ENCODE results near the gene CXorf65.

The CXorf65 gene

DNA sequence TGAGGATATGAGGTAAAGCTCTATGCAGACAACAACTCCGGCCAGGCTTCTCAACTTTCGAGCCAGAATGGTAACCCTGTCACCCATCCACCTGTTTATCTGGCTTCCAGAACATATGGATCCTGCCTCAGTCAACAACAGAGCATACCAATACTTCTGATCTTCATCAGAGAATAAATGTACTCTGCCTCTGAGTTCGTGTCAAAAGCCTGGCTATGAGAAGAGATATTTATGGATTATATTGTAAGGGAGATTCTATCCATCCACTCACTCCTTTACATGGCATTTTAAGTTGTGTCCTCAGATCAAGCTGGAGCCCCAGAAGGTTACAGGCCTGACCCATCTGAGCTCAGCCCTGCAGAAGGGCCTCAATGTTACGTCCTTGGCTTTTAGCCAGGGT is 20.6 kb downstream of the CXorf65 start:
- DNase-seq (ENCODE audit: insufficient read length, low spot score) = no peak
- TF ChIP-seq, protein P1, sequence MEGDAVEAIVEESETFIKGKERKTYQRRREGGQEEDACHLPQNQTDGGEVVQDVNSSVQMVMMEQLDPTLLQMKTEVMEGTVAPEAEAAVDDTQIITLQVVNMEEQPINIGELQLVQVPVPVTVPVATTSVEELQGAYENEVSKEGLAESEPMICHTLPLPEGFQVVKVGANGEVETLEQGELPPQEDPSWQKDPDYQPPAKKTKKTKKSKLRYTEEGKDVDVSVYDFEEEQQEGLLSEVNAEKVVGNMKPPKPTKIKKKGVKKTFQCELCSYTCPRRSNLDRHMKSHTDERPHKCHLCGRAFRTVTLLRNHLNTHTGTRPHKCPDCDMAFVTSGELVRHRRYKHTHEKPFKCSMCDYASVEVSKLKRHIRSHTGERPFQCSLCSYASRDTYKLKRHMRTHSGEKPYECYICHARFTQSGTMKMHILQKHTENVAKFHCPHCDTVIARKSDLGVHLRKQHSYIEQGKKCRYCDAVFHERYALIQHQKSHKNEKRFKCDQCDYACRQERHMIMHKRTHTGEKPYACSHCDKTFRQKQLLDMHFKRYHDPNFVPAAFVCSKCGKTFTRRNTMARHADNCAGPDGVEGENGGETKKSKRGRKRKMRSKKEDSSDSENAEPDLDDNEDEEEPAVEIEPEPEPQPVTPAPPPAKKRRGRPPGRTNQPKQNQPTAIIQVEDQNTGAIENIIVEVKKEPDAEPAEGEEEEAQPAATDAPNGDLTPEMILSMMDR (IDR thresholded peaks at IDR 0.05; ENCODE audit: insufficient read depth, missing control alignments) = no peak
- FAIRE-seq = no peak

DNA sequence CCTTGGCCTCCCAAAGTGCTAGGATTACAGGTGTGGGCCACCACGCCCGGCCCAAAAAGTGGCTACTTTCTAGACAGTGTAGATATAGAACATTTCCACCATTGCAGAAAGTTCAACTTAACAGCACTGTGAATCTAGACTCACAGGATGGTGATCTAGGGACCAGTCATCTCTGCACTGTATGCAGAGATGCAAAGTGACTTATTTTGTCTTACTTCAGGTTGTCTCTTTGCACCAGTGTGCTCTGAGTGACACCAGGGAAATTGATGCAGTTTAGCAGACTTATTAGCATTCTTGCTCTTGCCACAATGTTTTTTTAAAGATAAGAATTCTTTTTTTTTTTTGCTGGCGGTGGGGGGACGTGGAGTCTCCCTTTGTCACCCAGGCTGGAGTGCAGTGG is 23.7 kb downstream of the CXorf65 start:
- DNase-seq (ENCODE audit: insufficient read length, low spot score) (no peak), FAIRE-seq (no peak)
- TF ChIP-seq, protein P1 (IDR thresholded peaks at IDR 0.05; ENCODE audit: insufficient read depth, missing control alignments) = no peak

DNA sequence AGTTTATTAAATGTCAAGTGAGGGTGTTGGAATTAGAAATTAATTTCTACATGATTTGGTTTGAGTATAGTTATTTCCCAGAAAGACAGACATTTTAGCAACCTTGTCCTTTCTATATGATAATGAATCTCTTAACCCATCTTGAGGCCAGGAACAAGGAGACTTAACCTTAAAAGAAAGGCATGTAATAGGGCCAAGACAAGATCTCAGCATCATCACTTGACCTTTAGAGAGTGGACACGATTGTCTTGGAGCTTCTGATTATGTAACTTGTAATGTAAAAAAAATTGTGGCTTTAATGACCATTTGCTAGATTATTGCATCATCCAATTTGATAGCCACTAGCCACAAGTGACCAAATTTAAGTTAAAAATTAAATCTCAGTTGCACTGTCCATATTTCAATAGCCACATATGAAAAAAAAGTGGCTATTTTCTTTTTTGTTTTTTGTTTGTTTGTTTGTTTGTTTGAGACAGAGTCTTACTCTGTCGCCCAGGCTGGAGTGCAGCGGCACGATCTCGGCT is 24.4 kb downstream of the CXorf65 start:
- DNase-seq (ENCODE audit: insufficient read length, low spot score) = no peak
- TF ChIP-seq, protein P1 (IDR thresholded peaks at IDR 0.05; ENCODE audit: insufficient read depth, missing control alignments) = no peak
- FAIRE-seq = no peak

DNA sequence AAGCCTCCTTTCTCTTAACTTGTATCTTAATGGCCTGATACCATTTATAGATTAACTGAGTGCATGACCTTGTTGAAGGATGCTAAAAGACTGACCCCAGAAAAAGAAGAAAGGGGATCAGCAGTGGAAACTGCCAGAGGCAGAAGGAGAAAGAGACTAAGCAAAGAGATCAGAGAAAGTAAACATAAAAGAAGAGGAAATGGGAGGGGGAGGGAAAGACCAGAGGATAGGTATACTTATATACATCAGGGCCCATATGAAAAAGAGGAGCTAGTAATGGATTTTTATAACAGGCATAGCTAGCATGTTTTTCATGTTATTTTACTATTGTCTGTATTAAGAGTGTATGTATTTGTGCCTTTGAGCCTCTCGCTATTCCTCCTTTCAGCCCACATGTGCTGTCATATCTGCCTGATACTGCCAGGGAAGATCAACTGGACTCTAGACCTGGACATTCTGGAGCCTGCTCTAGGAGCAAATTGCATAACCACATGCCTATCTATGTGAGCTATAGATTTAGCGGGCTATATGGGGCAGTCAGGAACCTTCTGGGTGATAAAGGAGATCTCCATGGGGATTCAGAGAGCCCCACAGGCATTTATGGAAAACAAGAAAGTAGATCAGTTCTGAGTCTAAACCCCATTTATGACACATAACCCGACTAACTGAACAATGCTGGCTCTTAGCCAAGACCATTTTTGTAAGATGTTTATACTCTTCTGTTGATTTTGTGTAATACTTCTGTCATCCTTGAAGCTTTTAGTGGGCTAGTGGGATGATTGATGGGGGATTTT is 25.0 kb downstream of the CXorf65 start:
- no peak for DNase-seq (ENCODE audit: insufficient read length, low spot score)
- FAIRE-seq = no peak
- TF ChIP-seq, protein P1 (IDR thresholded peaks at IDR 0.05; ENCODE audit: insufficient read depth, missing control alignments) = no peak

DNA sequence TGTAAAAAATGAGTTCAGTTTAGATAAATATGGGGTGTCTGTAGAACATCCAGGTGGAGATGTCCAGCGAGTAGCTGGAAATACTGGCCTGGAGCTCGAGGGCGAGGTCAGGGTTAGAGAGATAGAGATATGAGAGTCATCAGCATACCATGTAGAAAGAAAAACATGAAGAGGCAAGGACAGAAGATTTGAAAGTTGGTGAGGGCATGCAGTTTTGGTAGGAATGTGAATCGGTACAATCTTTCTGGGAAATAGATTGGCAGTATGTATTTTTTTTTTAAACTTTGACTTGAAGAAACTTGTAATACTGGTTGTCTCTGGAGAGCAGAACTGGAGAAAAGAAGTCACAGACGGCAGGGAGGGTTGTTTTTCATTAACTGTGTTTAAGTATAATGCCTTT is 36.0 kb downstream of the CXorf65 start:
- FAIRE-seq = no peak
- TF ChIP-seq, protein P1 (IDR thresholded peaks at IDR 0.05; ENCODE audit: insufficient read depth, missing control alignments) = no peak
- DNase-seq (ENCODE audit: insufficient read length, low spot score) = no peak

DNA sequence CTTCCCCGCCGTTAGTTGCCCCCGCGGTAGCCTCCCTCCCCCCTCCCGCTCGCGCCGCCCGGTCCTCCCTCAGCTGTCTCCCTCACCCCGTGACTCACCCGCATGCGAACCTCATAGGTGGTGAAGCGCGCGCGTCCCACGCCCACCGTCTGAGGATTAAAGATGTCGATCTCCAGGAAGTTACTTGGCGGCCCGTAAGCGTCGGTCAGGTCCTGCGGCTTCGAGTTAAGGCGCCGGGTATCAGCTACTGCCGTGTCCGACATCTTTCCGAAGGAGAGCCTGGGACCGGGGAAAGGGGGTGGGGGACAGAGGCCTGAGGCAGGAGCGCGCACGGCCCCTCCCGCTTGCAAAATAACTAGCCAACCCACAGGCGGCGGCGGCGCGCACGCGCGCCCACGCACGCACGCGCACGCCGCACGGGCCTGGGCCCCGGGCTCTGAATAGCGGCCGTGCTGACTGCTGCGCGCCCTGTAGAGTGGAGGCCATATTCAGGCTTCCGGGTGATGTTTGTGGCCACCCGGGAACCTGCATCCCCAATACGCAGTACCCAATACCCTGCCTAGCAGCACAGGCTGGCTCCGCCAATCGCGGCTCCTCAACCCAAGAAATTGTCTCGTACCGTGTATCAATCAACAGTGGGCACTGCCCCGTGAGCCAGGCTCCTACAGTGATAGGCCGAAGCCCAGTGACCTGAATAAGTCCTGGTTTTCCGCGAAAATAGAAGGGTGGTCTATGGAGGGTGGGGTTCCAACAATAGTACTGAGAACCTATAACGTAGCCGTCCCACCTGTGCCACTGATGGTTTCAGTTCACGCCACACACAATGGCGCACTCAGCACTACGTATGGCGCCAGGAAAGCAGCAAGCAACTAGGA is 38.3 kb downstream of the CXorf65 start, which contains the start of gene SNX12:
Gene SNX12, minus strand, starts transcription at position 291 of the 875 bp plus-strand sequence. Its CDS starts 28 bp downstream, at position 263.
- FAIRE-seq = no peak
- TF ChIP-seq, protein P1 (IDR thresholded peaks at IDR 0.05; ENCODE audit: insufficient read depth, missing control alignments) = no peak
- peak; percentile 41 for DNase-seq (ENCODE audit: insufficient read length, low spot score)
